Measurements from ENCODE around the gene COL6A3.

- TF ChIP-seq ZNF704 (tag by site-specific recombination; IDR thresholded peaks at IDR 0.05) (no peak), ZNF274 (IDR thresholded peaks at IDR 0.05; ENCODE audit: low read length) (no peak), ZNF274 (tag by site-specific recombination; IDR thresholded peaks at IDR 0.05; ENCODE audit: borderline replicate concordance) (no peak), ZEB2 (tag by site-specific recombination; IDR thresholded peaks at IDR 0.05) (no peak), RBAK (tag by site-specific recombination; IDR thresholded peaks at IDR 0.05) (no peak), ZNF155 (tag by site-specific recombination; IDR thresholded peaks at IDR 0.05) (no peak), ZNF133 (tag by site-specific recombination; IDR thresholded peaks at IDR 0.05) (no peak)
- TF ChIP-seq, protein P1, sequence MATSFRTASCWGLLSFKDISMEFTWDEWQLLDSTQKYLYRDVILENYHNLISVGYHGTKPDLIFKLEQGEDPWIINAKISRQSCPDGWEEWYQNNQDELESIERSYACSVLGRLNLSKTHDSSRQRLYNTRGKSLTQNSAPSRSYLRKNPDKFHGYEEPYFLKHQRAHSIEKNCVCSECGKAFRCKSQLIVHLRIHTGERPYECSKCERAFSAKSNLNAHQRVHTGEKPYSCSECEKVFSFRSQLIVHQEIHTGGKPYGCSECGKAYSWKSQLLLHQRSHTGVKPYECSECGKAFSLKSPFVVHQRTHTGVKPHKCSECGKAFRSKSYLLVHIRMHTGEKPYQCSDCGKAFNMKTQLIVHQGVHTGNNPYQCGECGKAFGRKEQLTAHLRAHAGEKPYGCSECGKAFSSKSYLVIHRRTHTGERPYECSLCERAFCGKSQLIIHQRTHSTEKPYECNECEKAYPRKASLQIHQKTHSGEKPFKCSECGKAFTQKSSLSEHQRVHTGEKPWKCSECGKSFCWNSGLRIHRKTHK (tag by site-specific recombination; IDR thresholded peaks at IDR 0.05) = no peak
- TF ChIP-seq, protein P2, sequence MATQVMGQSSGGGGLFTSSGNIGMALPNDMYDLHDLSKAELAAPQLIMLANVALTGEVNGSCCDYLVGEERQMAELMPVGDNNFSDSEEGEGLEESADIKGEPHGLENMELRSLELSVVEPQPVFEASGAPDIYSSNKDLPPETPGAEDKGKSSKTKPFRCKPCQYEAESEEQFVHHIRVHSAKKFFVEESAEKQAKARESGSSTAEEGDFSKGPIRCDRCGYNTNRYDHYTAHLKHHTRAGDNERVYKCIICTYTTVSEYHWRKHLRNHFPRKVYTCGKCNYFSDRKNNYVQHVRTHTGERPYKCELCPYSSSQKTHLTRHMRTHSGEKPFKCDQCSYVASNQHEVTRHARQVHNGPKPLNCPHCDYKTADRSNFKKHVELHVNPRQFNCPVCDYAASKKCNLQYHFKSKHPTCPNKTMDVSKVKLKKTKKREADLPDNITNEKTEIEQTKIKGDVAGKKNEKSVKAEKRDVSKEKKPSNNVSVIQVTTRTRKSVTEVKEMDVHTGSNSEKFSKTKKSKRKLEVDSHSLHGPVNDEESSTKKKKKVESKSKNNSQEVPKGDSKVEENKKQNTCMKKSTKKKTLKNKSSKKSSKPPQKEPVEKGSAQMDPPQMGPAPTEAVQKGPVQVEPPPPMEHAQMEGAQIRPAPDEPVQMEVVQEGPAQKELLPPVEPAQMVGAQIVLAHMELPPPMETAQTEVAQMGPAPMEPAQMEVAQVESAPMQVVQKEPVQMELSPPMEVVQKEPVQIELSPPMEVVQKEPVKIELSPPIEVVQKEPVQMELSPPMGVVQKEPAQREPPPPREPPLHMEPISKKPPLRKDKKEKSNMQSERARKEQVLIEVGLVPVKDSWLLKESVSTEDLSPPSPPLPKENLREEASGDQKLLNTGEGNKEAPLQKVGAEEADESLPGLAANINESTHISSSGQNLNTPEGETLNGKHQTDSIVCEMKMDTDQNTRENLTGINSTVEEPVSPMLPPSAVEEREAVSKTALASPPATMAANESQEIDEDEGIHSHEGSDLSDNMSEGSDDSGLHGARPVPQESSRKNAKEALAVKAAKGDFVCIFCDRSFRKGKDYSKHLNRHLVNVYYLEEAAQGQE (tag by site-specific recombination; IDR thresholded peaks at IDR 0.05) = no peak
These were observed 20.1 kb upstream of the COL6A3 start for GRCh38 chr2:237433920-237434676.
